Activated B cell treated with CpG ODN at 0.5 μM for 24 hours (primary cell): Measurements from ENCODE around the gene VAT1. TPM values are rescaled to one million over a fixed set of nuclear protein-coding genes. Genes with fewer than 3 reads are reported as not detected.
"Not testable (repeated sequence)": the region's sequence is repeated elsewhere in the genome, so short reads cannot be mapped to it uniquely, and the experiment has no call there.

Source experiments
- ATAC-seq: fragments of 200-7000 bp; cut with Tn5 transposase; one replicate; pipeline ENCODE4 v1.10.0; 2021; ENCODE audit warnings: low read depth, mild to moderate bottlenecking, moderate library complexity
- CTCF ChIA-PET: fragments of 350-600 bp; sonication (Branson Sonifier 250); formaldehyde crosslinking; loops from one replicate; lab custom pipeline; 2021; ENCODE audit warnings: antibody characterized with exemption; lab: Charles Lee
- POLR2A ChIA-PET: fragments of 350-600 bp; sonication (Branson Sonifier 250); formaldehyde crosslinking; loops from one replicate; lab custom pipeline; 2021; ENCODE audit warnings: antibody characterized with exemption; lab: Charles Lee
- DNase-seq: peaks from one replicate; pipeline ENCODE4 v3.0.0; 2022
- H3K27ac Mint-ChIP-seq: one replicate; pipeline ENCODE4 v1.8.0; 2020; ENCODE audit warnings: mixed read lengths
- H3K27me3 Mint-ChIP-seq: one replicate; pipeline ENCODE4 v1.8.0; 2021; ENCODE audit warnings: mixed read lengths
- H3K36me3 Mint-ChIP-seq: one replicate; pipeline ENCODE4 v1.8.0; 2021; ENCODE audit warnings: low read depth, mixed read lengths
- H3K4me1 Mint-ChIP-seq: one replicate; pipeline ENCODE4 v1.8.0; 2021; ENCODE audit warnings: mixed read lengths
- H3K4me3 Mint-ChIP-seq: one replicate; pipeline ENCODE4 v1.8.0; 2020; ENCODE audit warnings: mild to moderate bottlenecking, mixed read lengths
- H3K9me3 Mint-ChIP-seq: one replicate; pipeline ENCODE4 v1.8.0; 2020; ENCODE audit warnings: mixed read lengths
- CTCF ChIP-seq: fragments of 200-600 bp; IDR thresholded peaks from one replicate; pipeline ENCODE4 v1.8.0; 2022; ENCODE audit warnings: antibody characterized with exemption, mild to moderate bottlenecking
- intact Hi-C: fragments of 100-400 bp; cut with micrococcal nuclease; formaldehyde crosslinking; loops from one replicate; pipeline ENCODE4 v1.15.1; 2024
- total RNA-seq: library from RNA; stranded (reverse); gene quantifications from 2 replicates; pipeline ENCODE4 v1.2.3, GENCODE V29; 2022

Gene VAT1
- total RNA-seq, 1 donor from 2014 or later, result 34.4 TPM

- Mint-ChIP-seq H3K9me3 (no peaks in the 10 kb centered on the region), H3K27ac (peak overlapping the region; percentile 96), H3K27me3 (no peaks in the 10 kb centered on the region), H3K4me1 (peaks cover 55% of the 10 kb centered on the region), H3K36me3 (peaks cover 25% of the 10 kb centered on the region), H3K4me3 (peak overlapping the region; percentile 98)
- POLR2A ChIA-PET, result interaction anchor here (1.0 to 3.4 kb wide), 6 partner anchors 10 to 403 kb away, joined by 3 to 37 read pairs (median 6); partner anchors contain the start of genes AARSD1, BECN1, PSMC3IP and RPL27
- peak; percentile 56 for ATAC-seq
- intact Hi-C loops, result loop anchor here (1.0 to 10.0 kb wide), 4 partner anchors 17 to 236 kb away; partner anchors contain the start of genes AARSD1, EZH1, PSME3 and RPL27
- CTCF ChIA-PET, result interaction anchor here (2.7 kb wide), 1 partner anchor 17 kb away, joined by 9 read pairs; the partner anchor contains the start of gene RPL27
- no peak for DNase-seq
- no peak for TF ChIP-seq CTCF
Observed at GRCh38 chr17:42980766-42981397, 41.3 kb downstream of the VAT1 start.

GRCh38 chr17:42980274-42980765 is 41.9 kb downstream of the VAT1 start, which contains the start of gene RUNDC1:
TSS of gene RUNDC1 (plus strand) at chr17:42980565. CDS start at chr17:42980577, 12 bp downstream.
- peak; percentile 76 for ATAC-seq
- no peak for TF ChIP-seq CTCF

GRCh38 chr17:42979511-42980273 is 42.5 kb downstream of the VAT1 start, which contains the start of gene PTGES3L:
TSS of gene PTGES3L (minus strand) at chr17:42980080. CDS start at chr17:42980053, 27 bp downstream.
- peaks cover 43% of the 10 kb centered on the region for H3K4me1 Mint-ChIP-seq
- intact Hi-C loops, result loop anchor here (1.0 to 10.0 kb wide), 4 partner anchors 15 to 235 kb away; partner anchors contain the start of genes AARSD1, EZH1, PSME3 and RPL27
- CTCF ChIA-PET, result interaction anchor here (2.7 kb wide), 1 partner anchor 18 kb away, joined by 9 read pairs; the partner anchor contains the start of gene RPL27

More at GRCh38 chr17:42980274-42980765, 41.9 kb downstream of the VAT1 start, which contains the start of gene RUNDC1:
- DNase-seq, result peak; percentile 94
- ChIA-PET POLR2A (interaction anchor here (1.0 to 3.4 kb wide), 5 partner anchors 11 to 335 kb away, joined by 3 to 37 read pairs (median 5); partner anchors contain the start of genes AARSD1, BECN1 and RPL27), CTCF (interaction anchor here (2.7 kb wide), 1 partner anchor 17 kb away, joined by 9 read pairs; the partner anchor contains the start of gene RPL27)
- Mint-ChIP-seq H3K9me3 (no peaks in the 10 kb centered on the region), H3K27ac (peak within 1 kb of the TSS; percentile 98), H3K27me3 (no peaks in the 10 kb centered on the region), H3K36me3 (peaks cover 23% of the 10 kb centered on the region), H3K4me1 (peaks cover 49% of the 10 kb centered on the region), H3K4me3 (peak within 1 kb of the TSS; percentile 99)
- intact Hi-C loops, result loop anchor here (1.0 to 10.0 kb wide), 4 partner anchors 16 to 236 kb away; partner anchors contain the start of genes AARSD1, EZH1, PSME3 and RPL27

GRCh38 chr17:42975701-42976100 is 46.5 kb downstream of the VAT1 start:
- H3K36me3 Mint-ChIP-seq, DNase-seq, H3K27ac Mint-ChIP-seq, H3K9me3 Mint-ChIP-seq, ATAC-seq, intact Hi-C loops, CTCF ChIA-PET, POLR2A ChIA-PET, H3K27me3 Mint-ChIP-seq, H3K4me3 Mint-ChIP-seq: not testable (repeated sequence)
- H3K4me1 Mint-ChIP-seq, result peaks cover 12% of the 10 kb centered on the region

More at GRCh38 chr17:42979511-42980273, 42.5 kb downstream of the VAT1 start, which contains the start of gene PTGES3L:
- H3K27ac Mint-ChIP-seq, result peak within 1 kb of the TSS; percentile 98
- ATAC-seq, result peak; percentile 29
- peaks cover 20% of the 10 kb centered on the region for H3K36me3 Mint-ChIP-seq
- no peak for TF ChIP-seq CTCF
- no peaks in the 10 kb centered on the region for H3K27me3 Mint-ChIP-seq
- no peaks in the 10 kb centered on the region for H3K9me3 Mint-ChIP-seq
- POLR2A ChIA-PET, result interaction anchor here (0.5 to 3.4 kb wide), 8 partner anchors 12 to 336 kb away, joined by 3 to 37 read pairs (median 4); partner anchors contain the start of genes AARSD1, BECN1, PSME3 and RPL27
- peak within 1 kb of the TSS; percentile 99 for H3K4me3 Mint-ChIP-seq
- DNase-seq, result no peak

- H3K9me3 Mint-ChIP-seq, result no peaks in the 10 kb centered on the region
- peaks cover 10% of the 10 kb centered on the region for H3K4me1 Mint-ChIP-seq
- POLR2A ChIA-PET, result no interaction called here
- H3K27ac Mint-ChIP-seq, result no peak overlapping the region
- ATAC-seq, result no peak
- no peak overlapping the region for H3K4me3 Mint-ChIP-seq
- no peaks in the 10 kb centered on the region for H3K36me3 Mint-ChIP-seq
- intact Hi-C loops, result no loop called here
- CTCF ChIA-PET, result no interaction called here
- DNase-seq, result no peak
- no peaks in the 10 kb centered on the region for H3K27me3 Mint-ChIP-seq
- TF ChIP-seq CTCF, result no peak
Observed at GRCh38 chr17:42975265-42975664, 46.9 kb downstream of the VAT1 start.

- ATAC-seq, H3K9me3 Mint-ChIP-seq, H3K27me3 Mint-ChIP-seq, CTCF ChIA-PET, H3K27ac Mint-ChIP-seq, H3K4me1 Mint-ChIP-seq, intact Hi-C loops, DNase-seq, H3K4me3 Mint-ChIP-seq, POLR2A ChIA-PET, H3K36me3 Mint-ChIP-seq: not testable (repeated sequence)
Observed at GRCh38 chr17:42973323-42973722, 48.9 kb downstream of the VAT1 start.
